Dedifferentiated amniotic fluid mesenchymal stem cell (primary cell): ENCODE results near the gene FNIP2.

Experiments
- DNase-seq: peaks from one replicate; pipeline ENCODE4 v3.0.0-alpha.2; 2016; ENCODE audit errors: extremely low spot score

FNIP2 gene

GRCh38 chr4:158762553-158762952, 6.3 kb upstream of the FNIP2 start:
- no peak for DNase-seq

- no peak for DNase-seq
Measured at GRCh38 chr4:158763462-158763861, 5.4 kb upstream of the FNIP2 start.

DNA sequence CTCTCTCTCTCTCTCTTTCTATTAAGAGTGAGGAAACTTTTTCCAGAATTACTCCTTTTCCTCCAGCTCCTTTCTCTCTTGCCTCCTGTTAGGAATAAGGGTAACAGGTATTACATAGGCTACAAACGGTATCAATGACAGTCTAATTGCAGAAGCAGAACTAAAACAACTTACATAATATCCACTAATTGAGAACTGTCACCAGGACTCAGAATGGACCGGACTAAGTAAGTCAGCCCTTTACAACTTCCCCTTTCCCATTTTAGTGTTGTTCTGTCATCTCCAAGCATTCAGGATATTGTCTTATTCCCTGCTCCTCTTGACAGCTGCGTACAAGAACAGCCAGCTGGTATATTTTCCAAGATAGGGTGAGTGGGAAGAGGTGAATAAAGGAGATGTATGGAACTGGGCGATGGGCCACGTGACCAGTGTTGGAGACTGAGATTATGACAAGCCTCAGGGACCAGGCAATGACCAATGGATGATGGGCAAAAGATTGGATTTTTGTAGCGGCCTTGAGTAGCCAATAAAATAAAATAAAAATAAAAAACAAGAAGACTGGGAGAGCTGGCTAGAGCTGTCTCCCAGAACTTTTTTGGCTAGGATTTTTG, 2.3 kb upstream of the FNIP2 start:
- DNase-seq, result no peak

DNA sequence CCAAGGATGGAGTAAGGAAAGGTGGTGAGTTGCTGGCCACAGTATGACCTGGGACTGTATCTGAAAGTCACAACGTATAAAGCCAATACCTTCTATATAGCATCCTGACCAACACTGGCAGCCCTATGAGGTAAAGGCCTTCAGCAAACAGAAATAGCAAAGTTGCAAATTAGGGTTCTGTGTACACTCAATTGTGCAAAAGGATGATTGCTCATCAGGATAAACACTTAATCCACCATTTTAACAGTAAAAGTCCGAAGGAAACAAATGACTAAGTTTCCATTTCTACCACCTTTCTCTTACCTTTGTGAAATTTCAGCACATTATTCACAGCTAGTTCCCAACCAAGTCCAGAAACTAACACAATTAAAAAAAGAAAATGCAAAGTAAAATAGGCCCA, 1.4 kb upstream of the FNIP2 start:
- DNase-seq, result no peak

DNA sequence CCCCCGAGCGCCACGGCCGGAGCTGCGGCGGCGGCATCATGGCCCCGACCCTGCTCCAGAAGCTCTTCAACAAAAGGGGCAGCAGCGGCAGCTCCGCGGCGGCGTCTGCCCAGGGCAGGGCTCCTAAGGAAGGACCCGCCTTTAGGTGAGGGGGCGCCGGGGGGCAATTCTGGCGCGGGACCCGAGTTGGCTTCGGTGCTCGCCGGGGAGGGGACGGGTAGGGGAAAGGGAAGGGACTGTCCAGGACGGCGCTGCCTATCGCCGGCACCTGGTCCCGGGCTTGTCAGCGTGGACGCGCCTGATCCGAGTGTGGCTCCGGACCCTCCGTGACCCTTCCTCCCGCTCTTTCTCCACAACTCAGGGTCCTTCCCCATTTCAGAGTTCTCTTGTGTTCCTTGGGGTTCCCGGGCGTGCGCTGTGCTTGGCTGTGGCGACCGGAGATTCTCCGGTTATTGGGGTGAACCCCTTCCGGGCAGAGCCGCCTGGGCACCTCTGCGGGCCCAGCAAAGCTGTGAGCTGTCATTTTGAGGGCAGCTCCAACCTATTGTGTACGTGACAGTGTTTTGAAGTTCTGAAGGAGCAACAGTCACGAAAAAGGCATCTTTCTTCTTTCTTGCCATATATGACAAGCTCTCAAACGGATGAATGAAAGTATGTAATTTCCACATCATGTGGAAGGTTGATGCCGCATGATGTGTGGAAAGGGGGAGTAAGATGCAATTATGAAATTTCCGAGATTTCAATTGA, 522 bp downstream of the FNIP2 start:
- peak; percentile 47 for DNase-seq

GRCh38 chr4:158770671-158771070, 1.8 kb downstream of the FNIP2 start:
- DNase-seq, result no peak

- no peak for DNase-seq
Measured at GRCh38 chr4:158771776-158772175, 3.0 kb downstream of the FNIP2 start.

GRCh38 chr4:158775091-158775651, 6.3 kb downstream of the FNIP2 start:
- DNase-seq, result peak; percentile 34

DNA sequence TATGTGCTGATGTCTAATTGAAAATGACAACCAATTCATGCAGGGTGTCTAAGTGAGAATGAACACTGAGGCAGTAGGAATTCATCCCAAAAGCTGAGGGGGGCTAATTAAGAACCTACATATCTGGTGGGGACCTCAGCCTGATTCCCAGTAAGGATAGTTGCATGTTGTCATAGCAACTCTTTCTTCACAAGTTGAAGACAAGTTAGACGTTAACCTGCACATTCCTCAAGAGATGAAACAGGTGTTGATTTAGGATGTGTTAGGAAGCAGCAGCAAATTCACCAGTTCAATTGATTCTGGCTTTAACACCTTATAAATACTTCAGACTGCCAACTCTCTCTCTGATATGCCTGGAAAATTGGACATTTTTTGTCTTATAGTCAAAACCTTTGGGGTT, 7.3 kb downstream of the FNIP2 start:
- no peak for DNase-seq

- DNase-seq, result no peak
Measured at GRCh38 chr4:158777423-158778155, 8.8 kb downstream of the FNIP2 start.

GRCh38 chr4:158778156-158778711, 9.4 kb downstream of the FNIP2 start:
- no peak for DNase-seq

DNA sequence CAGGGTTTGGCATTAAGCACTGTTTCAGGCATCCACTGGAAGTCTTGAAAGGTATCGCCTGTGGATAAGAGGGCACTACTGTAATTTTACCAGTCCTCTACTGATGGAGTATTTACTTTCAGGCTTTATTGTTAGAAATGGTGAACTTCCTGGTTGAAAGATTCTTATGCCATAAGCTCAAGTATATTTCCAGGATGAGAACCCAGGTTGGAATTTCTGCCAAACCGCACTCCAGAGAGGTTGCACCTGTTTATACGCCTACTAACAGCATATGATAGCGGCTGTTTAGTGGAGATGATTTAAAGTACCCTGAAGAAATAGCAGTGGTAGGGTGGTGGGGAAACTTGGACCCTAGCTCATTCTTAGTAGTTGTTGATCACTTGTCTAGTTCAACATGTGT, 9.9 kb downstream of the FNIP2 start:
- DNase-seq, result no peak

GRCh38 chr4:158781963-158782362, 13.1 kb downstream of the FNIP2 start:
- no peak for DNase-seq

GRCh38 chr4:158782551-158783360, 13.9 kb downstream of the FNIP2 start:
- no peak for DNase-seq

- DNase-seq, result no peak
Measured at GRCh38 chr4:158783785-158784184, 15.0 kb downstream of the FNIP2 start.

DNA sequence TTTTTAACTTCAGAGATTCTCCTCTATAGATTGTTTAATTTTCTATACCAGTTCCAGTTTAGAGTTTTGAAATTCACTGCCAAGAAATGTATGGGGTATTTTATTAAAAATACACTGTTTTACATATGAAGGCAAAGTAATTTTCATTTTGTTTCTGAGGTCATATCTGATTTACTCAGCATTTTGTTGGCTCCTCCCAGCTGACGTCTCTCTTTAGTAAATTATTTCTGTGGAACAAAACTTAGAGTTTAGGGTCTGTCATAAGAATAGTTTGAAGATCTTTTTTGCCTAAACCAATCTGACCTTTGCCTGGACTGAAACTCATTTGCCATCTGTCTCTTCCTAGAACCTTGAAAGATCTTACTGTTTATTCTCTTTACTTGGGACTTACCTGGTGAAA, 16.9 kb downstream of the FNIP2 start:
- DNase-seq, result no peak

- no peak for DNase-seq
Measured at GRCh38 chr4:158786121-158786601, 17.3 kb downstream of the FNIP2 start.

- DNase-seq, result no peak
Measured at GRCh38 chr4:158786955-158787354, 18.1 kb downstream of the FNIP2 start.

DNA sequence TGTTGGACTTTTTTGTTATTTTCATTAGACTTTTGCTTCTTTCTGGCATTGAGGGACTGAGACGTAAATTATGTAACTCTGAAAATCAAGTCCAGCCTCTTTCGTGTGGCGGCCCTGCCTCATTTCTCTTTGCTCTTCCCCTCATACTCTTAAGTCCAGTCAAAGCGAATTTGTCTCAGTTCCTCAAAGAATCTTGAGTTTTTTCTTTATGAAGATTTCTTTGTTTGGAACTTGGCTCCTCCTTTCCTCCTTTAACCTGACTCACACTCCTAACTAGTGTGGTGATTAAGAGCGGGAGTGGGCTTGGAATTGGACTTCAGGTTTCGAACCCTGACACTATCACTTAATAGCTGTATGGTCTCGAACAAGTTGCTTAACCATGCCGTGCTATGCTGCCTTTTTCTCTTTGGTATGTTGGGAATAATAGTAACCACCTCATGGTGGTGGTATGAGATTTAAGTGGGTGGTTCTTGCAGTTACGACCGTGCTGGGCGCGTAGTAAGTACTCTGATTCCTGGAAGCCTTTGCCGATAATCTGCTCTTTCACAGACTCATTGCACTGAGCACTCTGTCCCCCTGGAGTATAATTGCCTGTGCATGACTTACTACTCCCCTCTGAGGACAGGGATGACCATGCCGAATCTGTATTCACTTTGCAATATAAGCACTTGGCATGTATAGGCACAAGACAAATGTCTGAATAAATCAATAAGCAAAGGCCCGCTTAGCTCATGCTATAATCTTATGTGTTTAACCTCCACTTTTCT, 19.1 kb downstream of the FNIP2 start:
- no peak for DNase-seq

- DNase-seq, result no peak
Measured at GRCh38 chr4:158788516-158788915, 19.7 kb downstream of the FNIP2 start.

GRCh38 chr4:158789853-158790252, 21.0 kb downstream of the FNIP2 start:
- no peak for DNase-seq
